Tibial nerve (tissue), 4 donors: Measurements from ENCODE around the gene PTPRK. TPM values are rescaled to one million over a fixed set of nuclear protein-coding genes. Genes with fewer than 3 reads are reported as not detected.

Experiments
- DNase-seq, 2 donors: peaks; one replicate each; pipeline ENCODE4 v3.0.0-alpha.2; 2019; ENCODE audit warnings: low spot score in 2 of 2
- H3K27ac ChIP-seq, 4 donors: fragments of 200-600 bp; sonication (generic) in 3 of 4; one replicate each; pipeline ENCODE4 v1.5.1; 2017 to 2019; ENCODE audit warnings: mild to moderate bottlenecking in 1 of 4
- H3K27me3 ChIP-seq, 2 donors: fragments of 200-600 bp; sonication (generic) in 1 of 2; one replicate each; pipeline versions ENCODE4 v1.5.1 to v1.6.0; 2017 to 2019
- H3K36me3 ChIP-seq, 3 donors: fragments of 200-600 bp; sonication (generic); one replicate each; pipeline ENCODE4 v1.5.1; 2018 to 2019
- H3K4me1 ChIP-seq, 4 donors: fragments of 200-600 bp; sonication (generic) in 3 of 4; one replicate each; pipeline ENCODE4 v1.5.1; 2017 to 2019
- H3K4me3 ChIP-seq, 4 donors: fragments of 200-600 bp; sonication (generic) in 3 of 4; one replicate each; pipeline ENCODE4 v1.5.1; 2017 to 2019; ENCODE audit warnings: mild to moderate bottlenecking in 1 of 4, moderate library complexity in 1 of 4
- H3K9me3 ChIP-seq, 4 donors: fragments of 200-600 bp; sonication (generic) in 3 of 4; one replicate each; pipeline ENCODE4 v1.5.1; 2017 to 2019
- EP300 ChIP-seq, 2 donors: sonication (generic); formaldehyde crosslinking; IDR thresholded peaks; one replicate each; pipeline ENCODE4 v1.6.1; 2017; ENCODE audit warnings: antibody characterized with exemption in 2 of 2, mild to moderate bottlenecking in 1 of 2
- POLR2A ChIP-seq, 2 donors: fragments of 450-650 bp; IDR thresholded peaks; one replicate each; pipeline ENCODE4 v1.6.1; 2017; ENCODE audit warnings: antibody characterized with exemption in 2 of 2, mild to moderate bottlenecking in 2 of 2, moderate library complexity in 2 of 2
- WGBS, 2 donors: methylation state at CpG; one replicate each; pipeline ENCODE4 v1.1.5; 2018; 5-methylcytosine and 5-hydroxymethylcytosine counted together
- total RNA-seq, 4 donors: library from RNA; depleted of rRNA; stranded (reverse); fragments of >200 nt; gene quantifications; one replicate each; pipeline ENCODE4 v1.1.0, GENCODE V29; 2016
- TF ChIP-seq, protein P1 (sequence below), 5 experiments: fragments of 200-600 bp in 3 of 5; fragments of 450-650 bp in 2 of 5; sonication (generic) in 3 of 5; IDR thresholded peaks; one replicate each; pipeline ENCODE4 v1.5.1; 2016 to 2019; ENCODE audit warnings: antibody characterized with exemption in 5 of 5, mild to moderate bottlenecking in 3 of 5, moderate library complexity in 2 of 5

Gene PTPRK
- total RNA-seq, 4 donors from 2014 or later, result 17.4 to 26.1 (median 21.2) TPM

DNA sequence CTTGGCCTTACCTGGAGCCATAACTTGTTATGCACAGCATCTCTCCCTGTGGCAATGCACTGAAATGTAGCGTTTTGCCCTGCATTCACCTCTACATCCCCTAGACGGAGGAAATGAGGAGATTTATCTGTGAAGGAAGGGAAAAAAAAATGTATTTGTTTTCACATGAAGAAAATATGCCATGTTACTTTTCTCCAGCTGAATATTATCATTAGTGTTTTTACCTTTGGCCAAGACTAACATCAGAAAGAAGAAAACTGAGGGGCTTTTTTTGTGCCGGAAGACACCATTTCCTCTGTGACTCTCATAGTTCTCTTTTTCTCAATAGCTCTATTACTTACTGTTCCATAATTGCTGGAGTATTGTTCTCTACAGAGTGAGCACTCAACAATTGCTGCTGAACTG is 280.4 kb downstream of the PTPRK start:
- Histone ChIP-seq H3K36me3 (no peaks in the 10 kb centered on the region), H3K4me1 (peaks cover 0 to 15% (median 2%) of the 10 kb centered on the region in 4 donors), H3K4me3 (no peak overlapping the region), H3K27me3 (no peaks in the 10 kb centered on the region), H3K27ac (no peak overlapping the region), H3K9me3 (no peaks in the 10 kb centered on the region)
- DNase-seq, result no peak
- 31 to 34% methylated on average over 3 of the region's 3 CpGs for WGBS, 2 donors
- TF ChIP-seq EP300 (IDR thresholded peaks at IDR 0.05) (no peak), POLR2A (IDR thresholded peaks at IDR 0.05) (no peak)
- TF ChIP-seq, protein P1, sequence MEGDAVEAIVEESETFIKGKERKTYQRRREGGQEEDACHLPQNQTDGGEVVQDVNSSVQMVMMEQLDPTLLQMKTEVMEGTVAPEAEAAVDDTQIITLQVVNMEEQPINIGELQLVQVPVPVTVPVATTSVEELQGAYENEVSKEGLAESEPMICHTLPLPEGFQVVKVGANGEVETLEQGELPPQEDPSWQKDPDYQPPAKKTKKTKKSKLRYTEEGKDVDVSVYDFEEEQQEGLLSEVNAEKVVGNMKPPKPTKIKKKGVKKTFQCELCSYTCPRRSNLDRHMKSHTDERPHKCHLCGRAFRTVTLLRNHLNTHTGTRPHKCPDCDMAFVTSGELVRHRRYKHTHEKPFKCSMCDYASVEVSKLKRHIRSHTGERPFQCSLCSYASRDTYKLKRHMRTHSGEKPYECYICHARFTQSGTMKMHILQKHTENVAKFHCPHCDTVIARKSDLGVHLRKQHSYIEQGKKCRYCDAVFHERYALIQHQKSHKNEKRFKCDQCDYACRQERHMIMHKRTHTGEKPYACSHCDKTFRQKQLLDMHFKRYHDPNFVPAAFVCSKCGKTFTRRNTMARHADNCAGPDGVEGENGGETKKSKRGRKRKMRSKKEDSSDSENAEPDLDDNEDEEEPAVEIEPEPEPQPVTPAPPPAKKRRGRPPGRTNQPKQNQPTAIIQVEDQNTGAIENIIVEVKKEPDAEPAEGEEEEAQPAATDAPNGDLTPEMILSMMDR (IDR thresholded peaks at IDR 0.05), result no peak

GRCh38 chr6:128239146-128239545 is 281.3 kb downstream of the PTPRK start:
- TF ChIP-seq POLR2A (IDR thresholded peaks at IDR 0.05) (no peak), EP300 (IDR thresholded peaks at IDR 0.05) (no peak)
- TF ChIP-seq, protein P1 (IDR thresholded peaks at IDR 0.05), result no peak
- Histone ChIP-seq H3K9me3 (no peaks in the 10 kb centered on the region), H3K27me3 (no peaks in the 10 kb centered on the region), H3K4me1 (peaks cover 0 to 15% (median 2%) of the 10 kb centered on the region in 4 donors), H3K4me3 (no peak overlapping the region), H3K27ac (no peak overlapping the region), H3K36me3 (no peaks in the 10 kb centered on the region)
- 91 to 93% methylated on average over 1 of the region's 1 CpG for WGBS, 2 donors
- DNase-seq, result no peak

DNA sequence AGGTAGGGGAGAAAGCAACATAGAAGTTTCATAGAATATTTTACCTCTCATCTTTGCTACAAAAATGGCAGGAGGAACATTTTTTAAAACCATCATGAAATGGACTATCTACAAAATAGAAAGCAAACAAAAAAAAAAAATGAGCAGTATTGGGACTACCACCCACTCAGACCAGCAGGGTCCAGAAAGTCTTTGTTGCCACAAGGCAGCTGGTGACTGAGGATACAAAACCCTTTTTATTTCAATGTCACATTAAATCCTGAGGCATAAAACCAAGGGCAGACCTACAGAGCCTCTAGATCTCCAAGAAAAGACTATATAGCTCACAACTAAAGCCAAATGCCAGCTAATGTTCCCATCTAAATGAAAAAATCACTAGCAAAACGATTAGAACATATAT is 282.2 kb downstream of the PTPRK start:
- DNase-seq, result no peak
- H3K9me3 ChIP-seq, result no peaks in the 10 kb centered on the region
- no peaks in the 10 kb centered on the region for H3K36me3 ChIP-seq
- peaks cover 0 to 15% (median 2%) of the 10 kb centered on the region in 4 donors for H3K4me1 ChIP-seq
- no peak overlapping the region for H3K4me3 ChIP-seq
- TF ChIP-seq POLR2A (IDR thresholded peaks at IDR 0.05), result no peak
- TF ChIP-seq, protein P1 (IDR thresholded peaks at IDR 0.05), result no peak
- no peak for TF ChIP-seq EP300 (IDR thresholded peaks at IDR 0.05)
- H3K27me3 ChIP-seq, result no peaks in the 10 kb centered on the region
- 60% methylated on average over 1 of the region's 1 CpG for WGBS, 2 donors
- H3K27ac ChIP-seq, result no peak overlapping the region

- DNase-seq, result no peak
- H3K27me3 ChIP-seq, result no peaks in the 10 kb centered on the region
- no peaks in the 10 kb centered on the region for H3K36me3 ChIP-seq
- no peak overlapping the region for H3K4me3 ChIP-seq
- TF ChIP-seq EP300 (IDR thresholded peaks at IDR 0.05) (no peak), POLR2A (IDR thresholded peaks at IDR 0.05) (no peak)
- TF ChIP-seq, protein P1 (IDR thresholded peaks at IDR 0.05), result no peak
- 92 to 99% methylated on average over 4 of the region's 4 CpGs for WGBS, 2 donors
- no peaks in the 10 kb centered on the region for H3K9me3 ChIP-seq
- H3K4me1 ChIP-seq, result peaks cover 0 to 14% (median 2%) of the 10 kb centered on the region in 4 donors
- no peak overlapping the region for H3K27ac ChIP-seq
Observed at GRCh38 chr6:128235556-128235955, 284.8 kb downstream of the PTPRK start.

GRCh38 chr6:128233531-128233930 is 286.9 kb downstream of the PTPRK start:
- no peak for TF ChIP-seq POLR2A (IDR thresholded peaks at IDR 0.05)
- no peak for TF ChIP-seq EP300 (IDR thresholded peaks at IDR 0.05)
- TF ChIP-seq, protein P1 (IDR thresholded peaks at IDR 0.05), result no peak
- 96 to 97% methylated on average over 6 of the region's 6 CpGs for WGBS, 2 donors

More at GRCh38 chr6:128233531-128233930, 286.9 kb downstream of the PTPRK start:
- H3K4me1 ChIP-seq, result no peaks in the 10 kb centered on the region
- no peak for DNase-seq
- no peak overlapping the region for H3K4me3 ChIP-seq
- H3K9me3 ChIP-seq, result no peaks in the 10 kb centered on the region
- H3K27ac ChIP-seq, result no peak overlapping the region
- no peaks in the 10 kb centered on the region for H3K27me3 ChIP-seq
- H3K36me3 ChIP-seq, result no peaks in the 10 kb centered on the region
